ENCODE results near the gene CEP250. TPM values are rescaled to one million over a fixed set of nuclear protein-coding genes. Genes with fewer than 3 reads are reported as not detected.
A peak's percentile ranks its signal among the peaks of the same experiment; 100 is the strongest.
"Not testable (repeated sequence)": the region's sequence is repeated elsewhere in the genome, so short reads cannot be mapped to it uniquely, and the experiment has no call there.

CEP250 gene
- total RNA-seq, 1 donor, result 23.5 TPM

DNA sequence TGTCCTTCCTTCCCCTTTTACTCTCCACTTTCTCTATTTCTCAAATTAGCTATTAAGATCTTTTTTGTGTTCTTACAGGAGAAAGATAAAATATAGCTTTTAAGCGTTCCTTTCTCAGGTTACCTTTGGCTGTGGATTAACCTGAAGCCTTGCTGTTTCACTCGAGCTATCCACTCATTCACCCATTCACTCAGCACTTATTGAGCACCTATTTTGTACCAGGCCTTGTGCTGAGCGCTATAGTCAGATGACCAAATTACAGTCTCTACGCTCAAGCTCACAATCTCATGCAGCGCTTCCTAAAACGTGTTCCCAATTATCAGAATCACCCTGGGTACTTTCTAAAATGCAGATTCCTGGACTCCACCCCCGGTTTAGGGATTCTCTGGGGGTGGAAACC lies 1.8 kb upstream of the CEP250 start:
- Histone ChIP-seq H2AFZ (ENCODE audit: low read length) (no peak overlapping the region), H3K79me2 (ENCODE audit: insufficient read depth, low read length) (peaks cover 29% of the 10 kb centered on the region), H3K4me1 (ENCODE audit: insufficient read depth, low read length) (peaks cover 7% of the 10 kb centered on the region), H3K27ac (ENCODE audit: low read depth, low read length) (no peak overlapping the region), H3K4me2 (ENCODE audit: insufficient read depth, low read length) (peak overlapping the region; percentile 97), H3K36me3 (ENCODE audit: insufficient read depth, low read length) (no peaks in the 10 kb centered on the region), H3K27me3 (ENCODE audit: insufficient read depth, low read length) (no peaks in the 10 kb centered on the region), H4K20me1 (ENCODE audit: insufficient read depth, low read length) (peaks cover 2% of the 10 kb centered on the region), H3K4me3 (ENCODE audit: insufficient read depth, low read length) (peak overlapping the region; percentile 81), H3K9me3 (ENCODE audit: low read depth, low read length) (no peaks in the 10 kb centered on the region)
- TF ChIP-seq, protein P1, sequence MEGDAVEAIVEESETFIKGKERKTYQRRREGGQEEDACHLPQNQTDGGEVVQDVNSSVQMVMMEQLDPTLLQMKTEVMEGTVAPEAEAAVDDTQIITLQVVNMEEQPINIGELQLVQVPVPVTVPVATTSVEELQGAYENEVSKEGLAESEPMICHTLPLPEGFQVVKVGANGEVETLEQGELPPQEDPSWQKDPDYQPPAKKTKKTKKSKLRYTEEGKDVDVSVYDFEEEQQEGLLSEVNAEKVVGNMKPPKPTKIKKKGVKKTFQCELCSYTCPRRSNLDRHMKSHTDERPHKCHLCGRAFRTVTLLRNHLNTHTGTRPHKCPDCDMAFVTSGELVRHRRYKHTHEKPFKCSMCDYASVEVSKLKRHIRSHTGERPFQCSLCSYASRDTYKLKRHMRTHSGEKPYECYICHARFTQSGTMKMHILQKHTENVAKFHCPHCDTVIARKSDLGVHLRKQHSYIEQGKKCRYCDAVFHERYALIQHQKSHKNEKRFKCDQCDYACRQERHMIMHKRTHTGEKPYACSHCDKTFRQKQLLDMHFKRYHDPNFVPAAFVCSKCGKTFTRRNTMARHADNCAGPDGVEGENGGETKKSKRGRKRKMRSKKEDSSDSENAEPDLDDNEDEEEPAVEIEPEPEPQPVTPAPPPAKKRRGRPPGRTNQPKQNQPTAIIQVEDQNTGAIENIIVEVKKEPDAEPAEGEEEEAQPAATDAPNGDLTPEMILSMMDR (IDR thresholded peaks at IDR 0.05; ENCODE audit: extremely low read depth, low read depth, low read length), result no peak
- no peak for DNase-seq (ENCODE audit: insufficient read length, low spot score, missing footprints)

DNA sequence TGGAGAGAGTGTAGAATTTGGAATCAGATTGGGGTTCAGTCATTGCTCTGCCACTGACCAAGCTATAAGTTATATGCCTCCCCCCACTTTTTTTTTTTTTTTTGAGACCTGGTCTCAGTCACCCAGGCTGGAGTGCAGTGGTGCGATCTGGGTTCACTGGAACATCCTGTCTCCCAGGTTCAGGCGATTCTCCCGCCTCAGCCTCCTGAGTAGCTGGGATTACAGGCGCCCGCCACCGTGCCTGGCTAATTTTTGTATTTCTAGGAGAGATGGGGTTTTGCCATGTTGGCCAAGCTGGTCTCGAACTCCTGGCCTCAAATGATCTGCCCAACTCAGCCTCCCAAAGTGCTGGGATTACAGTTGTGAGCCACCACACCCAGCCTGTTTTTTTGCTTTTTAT lies 1.3 kb downstream of the CEP250 start:
- H2AFZ ChIP-seq (ENCODE audit: low read length); H3K4me1 ChIP-seq (ENCODE audit: insufficient read depth, low read length); H3K27ac ChIP-seq (ENCODE audit: low read depth, low read length); H3K9me3 ChIP-seq (ENCODE audit: low read depth, low read length); H3K27me3 ChIP-seq (ENCODE audit: insufficient read depth, low read length); H3K4me3 ChIP-seq (ENCODE audit: insufficient read depth, low read length); H4K20me1 ChIP-seq (ENCODE audit: insufficient read depth, low read length); DNase-seq (ENCODE audit: insufficient read length, low spot score, missing footprints): not testable (repeated sequence)
- Histone ChIP-seq H3K79me2 (ENCODE audit: insufficient read depth, low read length) (peaks cover 45% of the 10 kb centered on the region), H3K36me3 (ENCODE audit: insufficient read depth, low read length) (peaks cover 14% of the 10 kb centered on the region), H3K4me2 (ENCODE audit: insufficient read depth, low read length) (peak overlapping the region; percentile 97)

DNA sequence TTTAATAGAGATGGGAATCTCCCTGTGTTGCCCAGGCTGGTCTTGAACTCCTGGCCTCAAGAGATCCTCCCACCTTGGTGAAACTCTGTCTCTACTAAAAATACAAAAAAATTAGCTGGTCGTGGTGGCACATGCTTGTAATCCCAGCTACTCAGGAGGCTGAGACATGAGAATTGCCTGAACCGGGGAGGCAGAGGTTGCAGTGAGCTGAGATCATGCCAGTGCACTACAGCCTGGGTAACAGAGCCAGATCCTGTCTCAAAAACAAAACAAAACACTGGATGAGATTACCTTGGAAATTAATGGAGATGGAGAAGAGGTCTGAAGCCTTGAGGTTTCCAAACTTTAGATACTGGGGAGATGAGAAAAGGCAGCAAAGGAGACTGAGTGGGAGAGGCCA lies 2.1 kb downstream of the CEP250 start:
- H2AFZ ChIP-seq (ENCODE audit: low read length); DNase-seq (ENCODE audit: insufficient read length, low spot score, missing footprints); H3K9me3 ChIP-seq (ENCODE audit: low read depth, low read length); H3K4me1 ChIP-seq (ENCODE audit: insufficient read depth, low read length); H3K27ac ChIP-seq (ENCODE audit: low read depth, low read length); H3K27me3 ChIP-seq (ENCODE audit: insufficient read depth, low read length); H3K4me3 ChIP-seq (ENCODE audit: insufficient read depth, low read length); H3K4me2 ChIP-seq (ENCODE audit: insufficient read depth, low read length); H4K20me1 ChIP-seq (ENCODE audit: insufficient read depth, low read length): not testable (repeated sequence)
- H3K36me3 ChIP-seq (ENCODE audit: insufficient read depth, low read length), result peaks cover 21% of the 10 kb centered on the region
- peaks cover 51% of the 10 kb centered on the region for H3K79me2 ChIP-seq (ENCODE audit: insufficient read depth, low read length)

DNA sequence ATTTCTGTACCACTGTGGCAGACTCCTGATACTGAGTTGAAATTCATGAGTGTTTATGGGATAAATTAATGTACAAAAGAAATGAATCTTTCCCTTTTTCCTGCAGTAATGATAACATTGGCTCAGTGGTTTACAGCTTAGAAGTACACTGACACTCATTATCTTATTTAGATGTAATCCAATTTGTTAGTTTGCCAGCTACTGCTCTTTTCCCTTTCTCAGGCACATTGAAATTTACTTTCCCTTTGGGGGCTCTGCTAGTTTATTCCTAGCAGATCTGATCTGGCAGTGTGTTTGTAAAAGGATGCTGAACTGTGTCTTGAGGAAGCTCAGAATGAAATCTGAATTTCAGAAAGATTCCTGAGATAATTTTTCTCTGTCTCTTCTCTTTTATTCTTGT lies 3.0 kb downstream of the CEP250 start:
- Histone ChIP-seq H3K27me3 (ENCODE audit: insufficient read depth, low read length) (no peaks in the 10 kb centered on the region), H3K9me3 (ENCODE audit: low read depth, low read length) (no peaks in the 10 kb centered on the region)
- TF ChIP-seq, protein P1 (IDR thresholded peaks at IDR 0.05; ENCODE audit: extremely low read depth, low read depth, low read length), result no peak

DNA sequence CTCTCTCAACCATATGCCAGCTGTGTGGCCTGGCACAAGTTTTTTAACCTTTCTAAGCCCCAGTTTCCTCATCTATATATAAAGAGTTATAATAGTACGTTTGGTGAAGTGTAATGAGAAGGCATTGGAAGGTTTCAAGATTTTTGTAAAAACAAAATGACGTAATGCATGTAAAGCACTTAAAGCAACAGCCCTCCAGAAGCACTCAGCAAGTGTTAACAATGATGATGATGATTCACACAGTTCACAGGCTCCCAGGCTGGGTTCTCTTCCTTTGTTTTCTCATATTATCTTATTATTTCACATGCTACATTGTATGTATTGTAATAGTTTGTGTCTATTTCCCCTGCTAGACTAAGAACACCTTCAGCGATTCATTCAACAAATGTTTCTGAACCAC lies 6.2 kb downstream of the CEP250 start:
- H3K4me2 ChIP-seq (ENCODE audit: insufficient read depth, low read length), result no peak overlapping the region

More for the DNA sequence above, 3.0 kb downstream of the CEP250 start:
- H4K20me1 ChIP-seq (ENCODE audit: insufficient read depth, low read length), result peaks cover 2% of the 10 kb centered on the region
- H3K4me2 ChIP-seq (ENCODE audit: insufficient read depth, low read length), result no peak overlapping the region
- H2AFZ ChIP-seq (ENCODE audit: low read length), result no peak overlapping the region
- peaks cover 7% of the 10 kb centered on the region for H3K4me1 ChIP-seq (ENCODE audit: insufficient read depth, low read length)
- no peak overlapping the region for H3K27ac ChIP-seq (ENCODE audit: low read depth, low read length)
- H3K4me3 ChIP-seq (ENCODE audit: insufficient read depth, low read length), result no peak overlapping the region
- no peak for DNase-seq (ENCODE audit: insufficient read length, low spot score, missing footprints)
- H3K79me2 ChIP-seq (ENCODE audit: insufficient read depth, low read length), result peaks cover 51% of the 10 kb centered on the region
- H3K36me3 ChIP-seq (ENCODE audit: insufficient read depth, low read length), result peaks cover 24% of the 10 kb centered on the region

More for the DNA sequence above, 6.2 kb downstream of the CEP250 start:
- no peak for DNase-seq (ENCODE audit: insufficient read length, low spot score, missing footprints)
- Histone ChIP-seq H3K9me3 (ENCODE audit: low read depth, low read length) (no peaks in the 10 kb centered on the region), H3K27me3 (ENCODE audit: insufficient read depth, low read length) (no peaks in the 10 kb centered on the region), H3K4me3 (ENCODE audit: insufficient read depth, low read length) (no peak overlapping the region), H3K36me3 (ENCODE audit: insufficient read depth, low read length) (peaks cover 46% of the 10 kb centered on the region), H3K27ac (ENCODE audit: low read depth, low read length) (no peak overlapping the region), H3K4me1 (ENCODE audit: insufficient read depth, low read length) (no peaks in the 10 kb centered on the region), H4K20me1 (ENCODE audit: insufficient read depth, low read length) (peaks cover 6% of the 10 kb centered on the region), H3K79me2 (ENCODE audit: insufficient read depth, low read length) (peaks cover 45% of the 10 kb centered on the region), H2AFZ (ENCODE audit: low read length) (no peak overlapping the region)
- TF ChIP-seq, protein P1 (IDR thresholded peaks at IDR 0.05; ENCODE audit: extremely low read depth, low read depth, low read length), result no peak
